Measurements from ENCODE around the gene PCSK2. TPM values are rescaled to one million over a fixed set of nuclear protein-coding genes. Genes with fewer than 3 reads are reported as not detected.

Gene PCSK2
- total and polyA plus RNA-seq, 4 donors: 0.13 to 2.2 TPM; not detected in 2

GRCh38 chr20:17500271-17500670, 273.4 kb downstream of the PCSK2 start:
- ATAC-seq (ENCODE audit: low FRiP score): no peak
- no peaks in the 10 kb centered on the region for H3K4me1 ChIP-seq (ENCODE audit: control insufficient read depth in 1 of 2, insufficient read depth in 2 of 2, low read length in 2 of 2)
- intact Hi-C loops (cut with DNase I): loop anchor here in 1 of 2 donors (5.0 to 10.0 kb wide), 4 partner anchors 295 to 495 kb away; no protein-coding TSS in a partner anchor
- WGBS, 2 donors: 95 to 96% methylated on average over 10 of the region's 10 CpGs
- no peaks in the 10 kb centered on the region for H3K36me3 ChIP-seq (ENCODE audit: control insufficient read depth in 1 of 2, insufficient read depth in 2 of 2, low read length in 1 of 2)
- no peak overlapping the region for H3K27ac ChIP-seq (ENCODE audit: low read depth in 1 of 2, low read length in 2 of 2)
- H3K9me3 ChIP-seq (ENCODE audit: control insufficient read depth, low read length): no peaks in the 10 kb centered on the region
- no peaks in the 10 kb centered on the region for H3K27me3 ChIP-seq (ENCODE audit: control insufficient read depth in 1 of 2, insufficient read depth in 2 of 2, low read length in 1 of 2)
- DNase-seq: no peak
- H3K4me3 ChIP-seq (ENCODE audit: low read length in 2 of 2): no peak overlapping the region

DNA sequence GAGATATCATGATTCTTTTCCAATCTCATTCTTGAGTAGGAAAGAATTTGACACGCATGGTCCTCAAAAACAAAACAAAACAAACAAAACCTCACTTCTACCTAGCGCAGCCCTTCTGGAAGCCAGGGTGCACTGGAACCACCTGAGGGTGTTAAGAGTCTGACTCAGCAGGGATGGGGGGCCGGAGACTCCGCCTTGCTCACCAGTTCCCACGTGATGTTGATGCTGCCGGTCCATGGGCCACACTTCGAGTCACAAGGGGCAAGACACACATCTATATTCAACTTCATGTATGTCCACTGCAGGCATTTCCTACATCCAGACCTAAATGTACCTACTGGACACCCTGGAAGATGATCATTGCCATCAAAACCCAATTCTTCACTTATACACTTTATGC, 274.0 kb downstream of the PCSK2 start:
- no peak overlapping the region for H3K4me3 ChIP-seq (ENCODE audit: low read length in 2 of 2)
- ATAC-seq (ENCODE audit: low FRiP score) (no peak), DNase-seq (no peak)
- no peaks in the 10 kb centered on the region for H3K36me3 ChIP-seq (ENCODE audit: control insufficient read depth in 1 of 2, insufficient read depth in 2 of 2, low read length in 1 of 2)
- no peaks in the 10 kb centered on the region for H3K27me3 ChIP-seq (ENCODE audit: control insufficient read depth in 1 of 2, insufficient read depth in 2 of 2, low read length in 1 of 2)
- no peak overlapping the region for H3K27ac ChIP-seq (ENCODE audit: low read depth in 1 of 2, low read length in 2 of 2)
- no peaks in the 10 kb centered on the region for H3K4me1 ChIP-seq (ENCODE audit: control insufficient read depth in 1 of 2, insufficient read depth in 2 of 2, low read length in 2 of 2)
- H3K9me3 ChIP-seq (ENCODE audit: control insufficient read depth, low read length): no peaks in the 10 kb centered on the region
- intact Hi-C loops (cut with DNase I): loop anchor here in 1 of 2 donors (5.0 to 10.0 kb wide), 4 partner anchors 294 to 494 kb away; no protein-coding TSS in a partner anchor
- 91% methylated on average over 7 of the region's 7 CpGs for WGBS, 2 donors

- Histone ChIP-seq H3K4me3 (ENCODE audit: low read length in 2 of 2) (no peak overlapping the region), H3K36me3 (ENCODE audit: control insufficient read depth in 1 of 2, insufficient read depth in 2 of 2, low read length in 1 of 2) (no peaks in the 10 kb centered on the region), H3K9me3 (ENCODE audit: control insufficient read depth, low read length) (no peaks in the 10 kb centered on the region), H3K27me3 (ENCODE audit: control insufficient read depth in 1 of 2, insufficient read depth in 2 of 2, low read length in 1 of 2) (no peaks in the 10 kb centered on the region), H3K4me1 (ENCODE audit: control insufficient read depth in 1 of 2, insufficient read depth in 2 of 2, low read length in 2 of 2) (no peaks in the 10 kb centered on the region), H3K27ac (ENCODE audit: low read depth in 1 of 2, low read length in 2 of 2) (no peak overlapping the region)
- DNase-seq (no peak), ATAC-seq (ENCODE audit: low FRiP score) (no peak)
- intact Hi-C loops (cut with DNase I): loop anchor here in 1 of 2 donors (5.0 to 10.0 kb wide), 4 partner anchors 293 to 493 kb away; no protein-coding TSS in a partner anchor
- 81 to 89% methylated on average over 9 of the region's 9 CpGs for WGBS, 2 donors
Measured at GRCh38 chr20:17501701-17502100, 274.9 kb downstream of the PCSK2 start.

- 75 to 86% methylated on average over 4 of the region's 4 CpGs for WGBS, 2 donors
Measured at GRCh38 chr20:17502105-17502504, 275.3 kb downstream of the PCSK2 start.

GRCh38 chr20:17503301-17504065, 276.6 kb downstream of the PCSK2 start:
- no peak for DNase-seq

More at GRCh38 chr20:17502105-17502504, 275.3 kb downstream of the PCSK2 start:
- Histone ChIP-seq H3K27ac (ENCODE audit: low read depth in 1 of 2, low read length in 2 of 2) (no peak overlapping the region), H3K4me1 (ENCODE audit: control insufficient read depth in 1 of 2, insufficient read depth in 2 of 2, low read length in 2 of 2) (no peaks in the 10 kb centered on the region), H3K9me3 (ENCODE audit: control insufficient read depth, low read length) (no peaks in the 10 kb centered on the region), H3K4me3 (ENCODE audit: low read length in 2 of 2) (no peak overlapping the region), H3K27me3 (ENCODE audit: control insufficient read depth in 1 of 2, insufficient read depth in 2 of 2, low read length in 1 of 2) (no peaks in the 10 kb centered on the region), H3K36me3 (ENCODE audit: control insufficient read depth in 1 of 2, insufficient read depth in 2 of 2, low read length in 1 of 2) (no peaks in the 10 kb centered on the region)
- intact Hi-C loops (cut with DNase I): loop anchor here in 1 of 2 donors (5.0 to 10.0 kb wide), 4 partner anchors 293 to 493 kb away; no protein-coding TSS in a partner anchor
- ATAC-seq (ENCODE audit: low FRiP score) (no peak), DNase-seq (no peak)

DNA sequence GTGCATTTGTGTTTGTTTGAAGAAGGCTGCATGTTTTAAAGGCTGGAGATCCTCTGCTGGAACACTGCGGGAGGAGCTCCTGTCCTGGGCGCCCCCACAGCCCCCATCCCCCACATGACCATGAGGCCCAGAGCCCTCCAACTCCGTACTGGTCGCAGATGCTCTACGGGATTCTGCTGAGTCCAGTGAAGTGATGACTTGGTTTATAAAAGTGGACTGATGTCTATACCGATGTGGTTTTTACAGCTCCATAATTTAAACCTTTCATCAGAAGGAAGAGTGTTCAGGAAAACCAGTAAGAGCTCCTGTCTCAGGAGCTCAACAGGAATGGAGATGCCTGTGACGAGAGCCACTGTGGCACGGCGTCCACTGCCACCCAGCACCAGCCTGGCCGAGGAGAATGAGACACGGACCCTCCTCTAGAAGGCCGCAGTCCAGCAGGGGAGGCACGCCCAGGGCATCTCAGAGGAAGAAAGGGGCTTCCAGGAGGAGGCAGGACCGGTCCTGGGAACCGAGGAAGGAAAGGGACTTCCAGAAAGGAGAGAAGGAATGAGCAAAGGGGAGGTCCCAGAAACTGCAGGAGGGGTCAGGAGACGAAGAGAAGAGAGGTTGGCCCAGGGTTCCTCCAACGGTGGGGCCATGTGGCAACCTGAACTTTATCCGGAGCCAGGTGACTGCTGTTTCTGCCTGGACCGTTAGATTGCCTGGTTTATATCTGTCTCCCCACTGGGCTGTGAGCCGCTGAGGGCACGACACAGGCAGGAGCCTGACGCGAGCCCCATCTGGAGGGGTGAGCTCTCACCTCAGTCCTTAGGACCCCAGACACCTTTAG, 277.4 kb downstream of the PCSK2 start:
- H3K36me3 ChIP-seq (ENCODE audit: control insufficient read depth in 1 of 2, insufficient read depth in 2 of 2, low read length in 1 of 2): no peaks in the 10 kb centered on the region
- ATAC-seq (ENCODE audit: low FRiP score): peak; percentile 58
- H3K27ac ChIP-seq (ENCODE audit: low read depth in 1 of 2, low read length in 2 of 2): no peak overlapping the region
- H3K4me3 ChIP-seq (ENCODE audit: low read length in 2 of 2): no peak overlapping the region
- DNase-seq: no peak
- no peaks in the 10 kb centered on the region for H3K4me1 ChIP-seq (ENCODE audit: control insufficient read depth in 1 of 2, insufficient read depth in 2 of 2, low read length in 2 of 2)
- WGBS, 2 donors: 34 to 38% methylated on average over 23 of the region's 23 CpGs
- intact Hi-C loops (cut with DNase I): loop anchor here (2.0 to 10.0 kb wide), 6 partner anchors 111 to 491 kb away; no protein-coding TSS in a partner anchor
- H3K27me3 ChIP-seq (ENCODE audit: control insufficient read depth in 1 of 2, insufficient read depth in 2 of 2, low read length in 1 of 2): no peaks in the 10 kb centered on the region
- no peaks in the 10 kb centered on the region for H3K9me3 ChIP-seq (ENCODE audit: control insufficient read depth, low read length)

More at GRCh38 chr20:17503301-17504065, 276.6 kb downstream of the PCSK2 start:
- WGBS, 2 donors: 84 to 88% methylated on average over 6 of the region's 6 CpGs
- no peak overlapping the region for H3K27ac ChIP-seq (ENCODE audit: low read depth in 1 of 2, low read length in 2 of 2)
- no peak for ATAC-seq (ENCODE audit: low FRiP score)
- H3K4me1 ChIP-seq (ENCODE audit: control insufficient read depth in 1 of 2, insufficient read depth in 2 of 2, low read length in 2 of 2): no peaks in the 10 kb centered on the region
- intact Hi-C loops (cut with DNase I): loop anchor here (2.0 to 10.0 kb wide), 6 partner anchors 111 to 491 kb away; no protein-coding TSS in a partner anchor
- H3K36me3 ChIP-seq (ENCODE audit: control insufficient read depth in 1 of 2, insufficient read depth in 2 of 2, low read length in 1 of 2): no peaks in the 10 kb centered on the region
- H3K4me3 ChIP-seq (ENCODE audit: low read length in 2 of 2): no peak overlapping the region
- H3K27me3 ChIP-seq (ENCODE audit: control insufficient read depth in 1 of 2, insufficient read depth in 2 of 2, low read length in 1 of 2): no peaks in the 10 kb centered on the region
- no peaks in the 10 kb centered on the region for H3K9me3 ChIP-seq (ENCODE audit: control insufficient read depth, low read length)

DNA sequence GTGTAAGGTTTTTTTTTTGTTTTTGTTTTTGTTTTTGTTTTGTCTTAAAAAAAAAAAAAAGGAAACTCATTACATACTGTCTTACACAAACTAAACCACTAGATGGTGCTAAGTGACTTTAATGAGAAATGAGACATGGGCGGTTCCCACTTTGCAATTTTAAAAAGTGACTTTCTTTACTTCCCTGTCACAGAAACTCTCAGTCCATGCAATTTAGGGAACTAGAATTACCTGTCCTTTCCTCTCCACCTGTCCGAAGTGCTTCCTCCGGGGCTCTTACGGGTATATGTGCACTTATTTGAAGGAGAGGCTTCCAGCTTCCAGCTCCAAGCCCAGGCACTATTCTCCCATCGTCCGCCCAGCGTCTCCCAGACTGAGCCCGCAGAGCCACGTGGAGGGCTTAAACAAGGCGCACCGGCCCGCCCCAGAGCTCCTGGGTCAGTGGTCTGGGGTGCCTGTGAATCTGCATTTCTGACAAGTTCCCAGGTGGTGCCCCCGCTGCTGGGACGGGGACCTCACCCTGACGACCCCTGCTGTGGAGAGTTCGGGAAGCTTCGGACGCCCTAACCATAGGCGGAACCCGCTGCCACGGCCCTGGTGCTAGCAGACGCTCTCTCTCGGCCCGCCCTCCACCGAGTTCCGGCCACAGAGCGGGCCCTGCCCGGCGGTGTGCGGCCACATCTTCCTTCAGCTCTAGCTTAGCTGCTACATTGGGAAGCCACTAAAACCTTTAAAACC, 278.2 kb downstream of the PCSK2 start:
- peak; percentile 84 for ATAC-seq (ENCODE audit: low FRiP score)
- intact Hi-C loops (cut with DNase I): loop anchor here (2.0 to 10.0 kb wide), 7 partner anchors 110 to 492 kb away; no protein-coding TSS in a partner anchor
- Histone ChIP-seq H3K4me1 (ENCODE audit: control insufficient read depth in 1 of 2, insufficient read depth in 2 of 2, low read length in 2 of 2) (no peaks in the 10 kb centered on the region), H3K9me3 (ENCODE audit: control insufficient read depth, low read length) (no peaks in the 10 kb centered on the region), H3K27me3 (ENCODE audit: control insufficient read depth in 1 of 2, insufficient read depth in 2 of 2, low read length in 1 of 2) (no peaks in the 10 kb centered on the region), H3K27ac (ENCODE audit: low read depth in 1 of 2, low read length in 2 of 2) (no peak overlapping the region), H3K4me3 (ENCODE audit: low read length in 2 of 2) (peak overlapping the region; percentile 33 to 45), H3K36me3 (ENCODE audit: control insufficient read depth in 1 of 2, insufficient read depth in 2 of 2, low read length in 1 of 2) (no peaks in the 10 kb centered on the region)
- WGBS, 2 donors: 0% methylated on average over 30 of the region's 30 CpGs
- peak; percentile 79 to 89 for DNase-seq
